Chondrocyte (in vitro differentiated cells): ENCODE results near the gene FAM13A. TPM values are rescaled to one million over a fixed set of nuclear protein-coding genes. Genes with fewer than 3 reads are reported as not detected.
A peak's percentile ranks its signal among the peaks of the same experiment; 100 is the strongest.

Experiments used
- DNase-seq: peaks from one replicate; pipeline ENCODE4 v3.0.0; 2021; ENCODE audit warnings: mixed read lengths, low spot score
- H3K27ac Mint-ChIP-seq: one replicate; pipeline ENCODE4 v1.8.0; 2021; ENCODE audit warnings: mild to moderate bottlenecking, moderate library complexity, mixed read lengths; ENCODE audit not compliant: unreplicated experiment
- H3K27me3 Mint-ChIP-seq: 2 replicates; pipeline ENCODE4 v1.8.0; 2021; ENCODE audit warnings: low read depth, mixed read lengths
- H3K36me3 Mint-ChIP-seq: 2 replicates; pipeline ENCODE4 v1.8.0; 2021; ENCODE audit warnings: low read depth, mixed read lengths
- H3K4me1 Mint-ChIP-seq: 2 replicates; pipeline ENCODE4 v1.8.0; 2021; ENCODE audit warnings: low read depth, mild to moderate bottlenecking, mixed read lengths
- H3K4me3 Mint-ChIP-seq: one replicate; pipeline ENCODE4 v1.8.0; 2021; ENCODE audit warnings: mild to moderate bottlenecking, moderate library complexity, mixed read lengths; ENCODE audit not compliant: unreplicated experiment
- H3K9me3 Mint-ChIP-seq: 2 replicates; pipeline ENCODE4 v1.8.0; 2021; ENCODE audit warnings: low read depth, mixed read lengths
- total RNA-seq: library from RNA; stranded (reverse); gene quantifications from 3 replicates; pipeline ENCODE4 v1.2.1, GENCODE V29; 2021
- TF ChIP-seq, protein P1 (sequence below): fragments of 200-600 bp; sonication (generic); IDR thresholded peaks from 2 replicates; pipeline ENCODE4 v1.5.0; 2021; ENCODE audit warnings: antibody characterized with exemption, mild to moderate bottlenecking, moderate library complexity

The FAM13A gene
- total RNA-seq, 1 donor from 2014 or later: 10.5 TPM

GRCh38 chr4:88759039-88759894, 297.7 kb downstream of the FAM13A start:
- Mint-ChIP-seq H3K4me1 (peaks cover 48% of the 10 kb centered on the region), H3K27me3 (no peaks in the 10 kb centered on the region)

DNA sequence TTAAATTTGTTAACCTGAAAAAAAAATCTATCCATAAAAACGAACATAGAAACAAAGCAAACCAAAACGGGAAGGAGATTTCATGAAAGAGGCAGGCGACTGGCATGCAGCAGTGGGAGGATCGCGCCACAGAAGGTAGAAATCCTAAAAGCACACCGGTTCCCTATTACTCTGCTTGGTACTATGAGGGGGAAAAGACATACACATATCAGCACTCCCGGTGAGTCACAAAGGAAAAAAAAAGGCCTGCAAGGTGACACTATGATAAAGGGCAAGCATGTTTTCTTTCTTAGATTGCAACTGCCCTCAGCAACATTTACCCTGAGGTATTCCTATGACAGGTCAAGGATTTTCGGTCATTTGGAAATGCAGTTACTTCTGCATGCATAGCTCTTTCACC, 298.7 kb downstream of the FAM13A start:
- no peaks in the 10 kb centered on the region for H3K9me3 Mint-ChIP-seq
- H3K27me3 Mint-ChIP-seq: no peaks in the 10 kb centered on the region
- no peak overlapping the region for H3K27ac Mint-ChIP-seq
- TF ChIP-seq, protein P1, sequence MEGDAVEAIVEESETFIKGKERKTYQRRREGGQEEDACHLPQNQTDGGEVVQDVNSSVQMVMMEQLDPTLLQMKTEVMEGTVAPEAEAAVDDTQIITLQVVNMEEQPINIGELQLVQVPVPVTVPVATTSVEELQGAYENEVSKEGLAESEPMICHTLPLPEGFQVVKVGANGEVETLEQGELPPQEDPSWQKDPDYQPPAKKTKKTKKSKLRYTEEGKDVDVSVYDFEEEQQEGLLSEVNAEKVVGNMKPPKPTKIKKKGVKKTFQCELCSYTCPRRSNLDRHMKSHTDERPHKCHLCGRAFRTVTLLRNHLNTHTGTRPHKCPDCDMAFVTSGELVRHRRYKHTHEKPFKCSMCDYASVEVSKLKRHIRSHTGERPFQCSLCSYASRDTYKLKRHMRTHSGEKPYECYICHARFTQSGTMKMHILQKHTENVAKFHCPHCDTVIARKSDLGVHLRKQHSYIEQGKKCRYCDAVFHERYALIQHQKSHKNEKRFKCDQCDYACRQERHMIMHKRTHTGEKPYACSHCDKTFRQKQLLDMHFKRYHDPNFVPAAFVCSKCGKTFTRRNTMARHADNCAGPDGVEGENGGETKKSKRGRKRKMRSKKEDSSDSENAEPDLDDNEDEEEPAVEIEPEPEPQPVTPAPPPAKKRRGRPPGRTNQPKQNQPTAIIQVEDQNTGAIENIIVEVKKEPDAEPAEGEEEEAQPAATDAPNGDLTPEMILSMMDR: no peak
- peaks cover 54% of the 10 kb centered on the region for H3K4me1 Mint-ChIP-seq
- no peak for DNase-seq
- no peak overlapping the region for H3K4me3 Mint-ChIP-seq
- no peaks in the 10 kb centered on the region for H3K36me3 Mint-ChIP-seq

More at GRCh38 chr4:88759039-88759894, 297.7 kb downstream of the FAM13A start:
- TF ChIP-seq, protein P1: no peak
- DNase-seq: no peak
- no peak overlapping the region for H3K27ac Mint-ChIP-seq
- H3K9me3 Mint-ChIP-seq: no peaks in the 10 kb centered on the region
- H3K4me3 Mint-ChIP-seq: no peak overlapping the region
- H3K36me3 Mint-ChIP-seq: no peaks in the 10 kb centered on the region

DNA sequence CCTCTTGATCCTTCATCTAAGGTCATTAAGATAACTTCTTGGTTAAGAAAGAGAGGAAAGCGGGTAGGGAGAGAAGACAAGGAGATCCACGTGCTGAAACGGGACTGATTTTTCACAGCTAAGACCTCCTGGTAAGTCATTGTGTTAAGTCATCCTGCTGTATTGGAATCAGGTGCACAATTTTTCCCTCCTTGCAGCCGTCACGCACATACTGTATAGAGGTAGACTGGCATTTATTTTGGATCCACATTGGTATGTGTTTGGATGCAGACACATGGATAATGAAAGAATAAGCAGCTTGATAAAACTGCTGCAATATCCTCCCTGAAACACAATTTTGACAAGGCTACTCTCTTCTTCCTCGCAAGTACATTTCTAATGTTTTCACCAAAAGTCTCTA, 299.2 kb downstream of the FAM13A start:
- Mint-ChIP-seq H3K4me1 (peaks cover 59% of the 10 kb centered on the region), H3K36me3 (no peaks in the 10 kb centered on the region), H3K27me3 (no peaks in the 10 kb centered on the region), H3K27ac (no peak overlapping the region), H3K9me3 (no peaks in the 10 kb centered on the region), H3K4me3 (no peak overlapping the region)
- TF ChIP-seq, protein P1: no peak
- no peak for DNase-seq

DNA sequence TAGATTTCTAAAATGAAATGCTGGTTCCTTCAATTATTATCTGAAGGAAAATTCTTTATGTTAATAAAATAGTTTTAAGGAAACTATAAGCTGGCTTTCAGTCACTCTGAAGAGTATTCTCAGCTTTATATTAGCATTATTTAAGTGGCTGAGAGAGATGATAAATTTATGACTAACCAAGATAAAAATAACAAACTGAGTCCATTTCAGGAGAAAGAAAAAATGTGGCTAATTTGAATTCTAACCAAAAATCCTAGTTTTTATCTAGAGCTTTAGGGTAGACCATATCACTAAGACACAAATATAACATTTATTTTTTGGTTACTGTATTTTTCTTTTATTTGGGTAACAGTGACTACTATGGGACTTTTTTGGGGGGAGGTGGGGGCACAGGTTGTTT, 299.9 kb downstream of the FAM13A start:
- peaks cover 64% of the 10 kb centered on the region for H3K4me1 Mint-ChIP-seq

GRCh38 chr4:88756149-88756548, 300.8 kb downstream of the FAM13A start:
- TF ChIP-seq, protein P1: no peak
- no peak for DNase-seq
- Mint-ChIP-seq H3K9me3 (no peaks in the 10 kb centered on the region), H3K36me3 (no peaks in the 10 kb centered on the region), H3K4me3 (no peak overlapping the region), H3K4me1 (peaks cover 68% of the 10 kb centered on the region), H3K27me3 (no peaks in the 10 kb centered on the region), H3K27ac (no peak overlapping the region)

More for the DNA sequence above, 299.9 kb downstream of the FAM13A start:
- Mint-ChIP-seq H3K27ac (peak overlapping the region; percentile 49), H3K27me3 (no peaks in the 10 kb centered on the region), H3K36me3 (no peaks in the 10 kb centered on the region), H3K9me3 (no peaks in the 10 kb centered on the region), H3K4me3 (no peak overlapping the region)
- DNase-seq: no peak
- TF ChIP-seq, protein P1: no peak
